ENCODE results near the gene SLIT3. TPM values are rescaled to one million over a fixed set of nuclear protein-coding genes. Genes with fewer than 3 reads are reported as not detected.

Gene SLIT3
- total RNA-seq, 4 donors from 2014 or later, result 6.8 to 23.1 (median 13.3) TPM

DNA sequence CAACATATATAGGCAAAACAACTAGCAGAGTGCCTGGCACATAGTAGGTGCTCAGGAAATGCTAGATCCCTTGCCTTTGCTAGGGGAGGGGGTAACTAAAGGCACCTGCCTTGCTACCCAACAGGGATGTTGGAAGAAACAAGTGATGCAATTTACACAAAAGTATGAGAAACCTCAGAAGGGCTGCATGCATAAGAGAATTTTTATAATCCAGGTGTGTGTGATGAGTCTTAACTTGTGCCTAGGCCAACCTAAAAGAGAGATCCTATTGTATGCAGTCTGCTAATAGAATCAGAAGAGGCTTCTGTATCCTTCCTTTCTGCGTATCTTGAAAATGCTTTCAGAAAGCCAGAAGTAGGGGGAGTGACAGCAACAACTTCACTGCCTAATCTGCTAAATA is 135.9 kb downstream of the SLIT3 start:
- no peaks in the 10 kb centered on the region for H3K4me1 ChIP-seq
- H3K27ac ChIP-seq, result no peak overlapping the region
- H3K27me3 ChIP-seq, result no peaks in the 10 kb centered on the region
- no peak for DNase-seq
- TF ChIP-seq, protein P1, sequence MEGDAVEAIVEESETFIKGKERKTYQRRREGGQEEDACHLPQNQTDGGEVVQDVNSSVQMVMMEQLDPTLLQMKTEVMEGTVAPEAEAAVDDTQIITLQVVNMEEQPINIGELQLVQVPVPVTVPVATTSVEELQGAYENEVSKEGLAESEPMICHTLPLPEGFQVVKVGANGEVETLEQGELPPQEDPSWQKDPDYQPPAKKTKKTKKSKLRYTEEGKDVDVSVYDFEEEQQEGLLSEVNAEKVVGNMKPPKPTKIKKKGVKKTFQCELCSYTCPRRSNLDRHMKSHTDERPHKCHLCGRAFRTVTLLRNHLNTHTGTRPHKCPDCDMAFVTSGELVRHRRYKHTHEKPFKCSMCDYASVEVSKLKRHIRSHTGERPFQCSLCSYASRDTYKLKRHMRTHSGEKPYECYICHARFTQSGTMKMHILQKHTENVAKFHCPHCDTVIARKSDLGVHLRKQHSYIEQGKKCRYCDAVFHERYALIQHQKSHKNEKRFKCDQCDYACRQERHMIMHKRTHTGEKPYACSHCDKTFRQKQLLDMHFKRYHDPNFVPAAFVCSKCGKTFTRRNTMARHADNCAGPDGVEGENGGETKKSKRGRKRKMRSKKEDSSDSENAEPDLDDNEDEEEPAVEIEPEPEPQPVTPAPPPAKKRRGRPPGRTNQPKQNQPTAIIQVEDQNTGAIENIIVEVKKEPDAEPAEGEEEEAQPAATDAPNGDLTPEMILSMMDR (IDR thresholded peaks at IDR 0.05), result no peak
- no peak for TF ChIP-seq POLR2A (IDR thresholded peaks at IDR 0.05)
- no peaks in the 10 kb centered on the region for H3K9me3 ChIP-seq
- H3K4me3 ChIP-seq, result no peak overlapping the region
- no peaks in the 10 kb centered on the region for H3K36me3 ChIP-seq

DNA sequence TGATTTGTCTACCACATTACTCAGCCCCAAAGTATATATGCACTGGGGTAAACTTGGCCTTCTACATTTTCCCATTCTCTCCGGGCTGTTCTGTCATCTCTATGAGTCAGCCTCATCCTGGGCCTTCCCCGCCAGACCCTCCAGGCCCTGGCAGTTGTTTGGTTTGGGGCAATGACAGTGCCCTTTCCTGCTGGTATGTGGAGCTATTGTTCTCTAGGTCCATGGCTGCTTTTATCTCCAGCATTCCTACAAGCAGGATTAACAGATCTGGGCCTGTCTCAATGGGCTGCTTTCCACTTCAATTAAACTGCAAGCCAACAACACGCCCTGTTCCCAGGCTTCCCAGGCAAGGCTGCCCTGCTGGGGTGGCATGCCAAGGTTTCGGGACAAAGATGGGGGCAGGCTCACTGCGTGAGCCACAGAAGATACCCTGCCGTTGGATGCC is 136.4 kb downstream of the SLIT3 start:
- H3K27me3 ChIP-seq, result no peaks in the 10 kb centered on the region
- no peaks in the 10 kb centered on the region for H3K36me3 ChIP-seq
- no peak overlapping the region for H3K4me3 ChIP-seq
- no peaks in the 10 kb centered on the region for H3K4me1 ChIP-seq
- H3K27ac ChIP-seq, result no peak overlapping the region
- no peaks in the 10 kb centered on the region for H3K9me3 ChIP-seq
- TF ChIP-seq, protein P1 (IDR thresholded peaks at IDR 0.05), result no peak
- no peak for TF ChIP-seq POLR2A (IDR thresholded peaks at IDR 0.05)
- no peak for DNase-seq

DNA sequence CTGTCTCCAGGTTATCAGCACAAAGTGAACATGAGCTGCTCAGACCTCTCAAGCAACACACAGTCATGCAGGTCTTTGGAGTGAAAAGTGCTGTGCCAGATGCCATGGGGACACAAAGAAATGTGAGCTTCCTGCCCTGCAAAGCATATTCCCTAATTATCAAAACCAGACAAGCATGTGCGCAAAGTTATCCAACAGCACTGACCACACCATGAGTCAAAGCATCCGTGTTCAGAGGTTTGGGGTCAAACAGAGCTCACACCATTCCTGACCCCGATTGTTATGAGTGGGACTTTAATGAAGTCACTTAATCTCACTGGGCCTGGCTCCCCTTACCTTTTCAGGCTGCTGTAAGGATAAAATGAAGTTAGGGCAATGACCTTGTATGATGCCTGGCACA is 138.5 kb downstream of the SLIT3 start:
- TF ChIP-seq, protein P1 (IDR thresholded peaks at IDR 0.05), result no peak
- TF ChIP-seq POLR2A (IDR thresholded peaks at IDR 0.05), result no peak

DNA sequence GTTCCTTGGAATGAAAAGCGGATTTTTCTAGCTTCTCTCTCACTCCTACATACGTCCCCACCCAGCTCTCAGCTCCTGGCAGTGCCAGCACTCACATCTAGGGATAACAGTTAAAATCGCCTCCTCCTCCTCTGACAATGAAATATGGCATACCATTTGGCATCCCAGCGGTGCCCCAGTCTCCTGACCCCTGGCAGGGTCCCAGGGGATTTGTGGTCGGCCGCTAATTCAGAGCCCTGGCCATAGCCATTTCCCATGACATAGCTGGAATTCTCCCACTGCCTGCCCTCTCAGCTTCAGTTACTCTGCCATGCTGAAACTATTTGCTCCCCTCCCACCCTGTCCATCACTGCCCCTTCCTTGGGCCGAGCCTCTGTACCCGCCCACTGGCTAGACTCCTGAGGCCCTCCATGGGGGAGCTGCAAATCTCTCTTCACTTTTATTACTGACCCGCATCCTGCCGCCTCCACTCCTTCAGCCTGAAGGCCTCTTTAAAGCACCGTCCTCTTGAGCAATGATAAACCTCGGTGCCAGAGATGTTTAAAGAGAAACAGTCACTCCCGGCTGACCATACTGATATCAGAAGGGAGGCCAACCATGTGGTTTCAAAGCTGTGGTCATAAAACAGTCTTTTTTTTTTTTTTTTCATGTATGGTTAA is 139.8 kb downstream of the SLIT3 start:
- no peaks in the 10 kb centered on the region for H3K27me3 ChIP-seq
- DNase-seq, result no peak
- H3K9me3 ChIP-seq, result peaks cover 0 to 4% (median 0%) of the 10 kb centered on the region in 4 donors
- no peak overlapping the region for H3K4me3 ChIP-seq
- TF ChIP-seq, protein P1 (IDR thresholded peaks at IDR 0.05), result no peak
- no peak for TF ChIP-seq POLR2A (IDR thresholded peaks at IDR 0.05)
- H3K4me1 ChIP-seq, result no peaks in the 10 kb centered on the region
- H3K36me3 ChIP-seq, result no peaks in the 10 kb centered on the region
- H3K27ac ChIP-seq, result no peak overlapping the region

More for the DNA sequence above, 138.5 kb downstream of the SLIT3 start:
- H3K9me3 ChIP-seq, result peaks cover 0 to 4% (median 0%) of the 10 kb centered on the region in 4 donors
- H3K27me3 ChIP-seq, result no peaks in the 10 kb centered on the region
- no peaks in the 10 kb centered on the region for H3K36me3 ChIP-seq
- H3K4me3 ChIP-seq, result no peak overlapping the region
- no peak overlapping the region for H3K27ac ChIP-seq
- no peak for DNase-seq
- no peaks in the 10 kb centered on the region for H3K4me1 ChIP-seq

DNA sequence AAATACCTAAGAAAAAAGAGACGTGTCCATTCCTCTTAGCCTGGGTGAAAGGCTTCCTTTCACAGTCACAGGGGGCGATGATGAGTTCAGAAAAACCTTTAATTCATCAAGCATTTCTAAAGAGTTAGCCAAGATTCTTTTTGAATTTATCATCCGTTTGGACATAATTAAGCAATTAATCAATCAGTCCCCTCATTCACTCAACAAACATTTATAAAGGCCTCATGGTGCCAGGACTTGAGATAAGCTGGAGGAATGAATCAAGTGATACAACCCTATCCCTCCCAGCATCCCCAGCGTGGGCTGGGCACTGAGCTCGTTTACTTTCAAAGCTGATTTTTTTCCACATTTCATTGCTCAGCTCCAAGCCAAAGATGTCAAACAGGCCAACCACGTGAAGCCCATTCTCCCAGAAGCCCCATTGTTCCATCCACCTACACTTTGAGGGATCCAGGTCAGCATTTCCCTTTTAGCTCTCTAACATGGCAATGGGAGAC is 140.5 kb downstream of the SLIT3 start:
- Histone ChIP-seq H3K36me3 (no peaks in the 10 kb centered on the region), H3K27me3 (no peaks in the 10 kb centered on the region), H3K4me3 (no peak overlapping the region), H3K27ac (no peak overlapping the region), H3K9me3 (peaks cover 0 to 4% (median 0%) of the 10 kb centered on the region in 4 donors), H3K4me1 (no peaks in the 10 kb centered on the region)
- no peak for DNase-seq
- no peak for TF ChIP-seq POLR2A (IDR thresholded peaks at IDR 0.05)
- TF ChIP-seq, protein P1 (IDR thresholded peaks at IDR 0.05), result no peak

Measured in Peyer's patch (tissue), 4 donors.